K562 (cell line): ENCODE data around the gene KIAA2012. TPM values are rescaled to one million over a fixed set of nuclear protein-coding genes. Genes with fewer than 3 reads are reported as not detected.

Experiments
- BMI1 ChIP-seq: fragments of 150-350 bp; IDR thresholded peaks from 2 replicates; pipeline ENCODE4 v1.6.1; 2014; ENCODE audit warnings: low read length
- C11orf30 ChIP-seq: fragments of 450-650 bp; IDR thresholded peaks from 2 replicates; pipeline ENCODE4 v1.6.1; 2016; ENCODE audit warnings: low read depth, mild to moderate bottlenecking
- EHMT2 ChIP-seq: fragments of 450-650 bp; IDR thresholded peaks from 2 replicates; pipeline ENCODE4 v1.6.1; 2018; ENCODE audit warnings: antibody characterized with exemption
- FOSL1 ChIP-seq: fragments of 200-800 bp; sonication (Bioruptor generic); conservative IDR thresholded peaks from 2 replicates; pipeline ENCODE4 v1.6.1; 2016; ENCODE audit warnings: missing genetic modification characterization, missing compliant biosample characterization
- HDGF ChIP-seq: fragments of 450-650 bp; IDR thresholded peaks from 2 replicates; pipeline ENCODE4 v1.6.1; 2016
- KDM5B ChIP-seq: fragments of 200-600 bp; sonication (generic); IDR thresholded peaks from 2 replicates; pipeline ENCODE4 v1.6.1; 2012; ENCODE audit warnings: low read depth, mild to moderate bottlenecking, moderate library complexity, low read length, control low read depth, inconsistent platforms; ENCODE audit not compliant: insufficient replicate concordance
- MECOM ChIP-seq: fragments of 250-450 bp; sonication (Bioruptor Pico); IDR thresholded peaks from 2 replicates; pipeline ENCODE4 v1.8.0; 2022; ENCODE audit warnings: inconsistent platforms
- MED1 ChIP-seq: sonication (generic); formaldehyde crosslinking; IDR thresholded peaks from 2 replicates; pipeline ENCODE4 v1.8.1; 2023; ENCODE audit warnings: missing genetic modification reagents, borderline replicate concordance
- NR4A1 ChIP-seq, 2 experiments: fragments of 250-450 bp in 1 of 2; fragments of 450-650 bp in 1 of 2; sonication (Bioruptor Pico) in 1 of 2; IDR thresholded peaks; 2 replicates each; pipeline versions ENCODE4 v1.4.0 to v1.6.1; 2016 to 2020; ENCODE audit warnings: mild to moderate bottlenecking in 2 of 2, missing compliant biosample characterization in 1 of 2, missing genetic modification characterization in 1 of 2, moderate library complexity in 1 of 2
- POLR2AphosphoS2 ChIP-seq: IDR thresholded peaks from 2 replicates; pipeline ENCODE4 v1.6.1; 2012; ENCODE audit warnings: low read length, improper control_type of control experiment
- PRPF4 ChIP-seq: fragments of 200-400 bp; formaldehyde crosslinking; IDR thresholded peaks from one replicate; pipeline ENCODE4 v1.6.1; 2017; ENCODE audit warnings: low read length, low read depth, mild to moderate bottlenecking; ENCODE audit not compliant: insufficient read depth, poor library complexity, severe bottlenecking
- SMARCA5 ChIP-seq: fragments of 450-650 bp; IDR thresholded peaks from 2 replicates; pipeline ENCODE4 v1.6.1; 2016
- SMC3 ChIP-seq: conservative IDR thresholded peaks from 2 replicates; pipeline ENCODE4 v1.6.1; 2011; ENCODE audit warnings: low read depth, low read length, improper control_type of control experiment; ENCODE audit not compliant: insufficient read depth
- STAG1 ChIP-seq: sonication (generic); formaldehyde crosslinking; IDR thresholded peaks from 2 replicates; pipeline ENCODE4 v1.5.0; 2020; ENCODE audit warnings: missing genetic modification reagents, borderline replicate concordance
- YBX1 ChIP-seq: fragments of 450-650 bp; IDR thresholded peaks from 2 replicates; pipeline ENCODE4 v1.7.1; 2016; ENCODE audit warnings: mild to moderate bottlenecking
- ZNF717 ChIP-seq: fragments of 250-450 bp; sonication (Bioruptor Pico); IDR thresholded peaks from 2 replicates; pipeline ENCODE4 v1.5.0; 2021
- ZNF79 ChIP-seq: fragments of 250-450 bp; sonication (Bioruptor Pico); IDR thresholded peaks from 2 replicates; pipeline ENCODE4 v1.4.0; 2020; ENCODE audit warnings: low read depth, mild to moderate bottlenecking, moderate library complexity
- ZSCAN29 ChIP-seq: fragments of 450-650 bp; IDR thresholded peaks from 2 replicates; pipeline ENCODE4 v1.6.1; 2017
- ZSCAN32 ChIP-seq: fragments of 450-650 bp; formaldehyde crosslinking; IDR thresholded peaks from 2 replicates; pipeline ENCODE4 v1.4.0; 2020; ENCODE audit warnings: mild to moderate bottlenecking, moderate library complexity
- polyA plus RNA-seq, 8 experiments: library from polyadenylated mRNA; depleted of rRNA in 4 of 8; stranded (reverse) in 5 of 8; unstranded in 3 of 8; fragments of >200 nt; fragmentation: Nextera tagmentation in 2 of 8; fragmentation: Illumina TruSeq in 1 of 8; extraction: Ambion mirVana in 2 of 8; extraction: Trizol in 1 of 8; gene quantifications; 2 replicates each; pipeline versions ENCODE4 v1.2.1 to v1.2.3, GENCODE V29; 2011 to 2014; ENCODE audit warnings: inconsistent platforms in 1 of 8, missing spikeins in 1 of 8
- total RNA-seq, 7 experiments: library from RNA; depleted of rRNA in 6 of 7; stranded (reverse); fragments of >200 nt in 6 of 7; fragmentation: Illumina TruSeq in 2 of 7; extraction: Trizol in 2 of 7; gene quantifications; 2 replicates each; pipeline versions ENCODE4 v1.2.1 to v1.2.3, GENCODE V29; 2011 to 2021; ENCODE audit warnings: low replicate concordance in 1 of 7
- TF ChIP-seq, protein P1 (sequence below), 2 experiments: fragments of 450-650 bp; conservative IDR thresholded peaks; 2 replicates each; pipeline ENCODE4 v1.6.1; 2017; ENCODE audit warnings: mild to moderate bottlenecking in 2 of 2, moderate library complexity in 2 of 2
- TF ChIP-seq, protein P2 (sequence below), 2 experiments: fragments of 150-350 bp in 1 of 2; IDR thresholded peaks; 2 replicates each; pipeline ENCODE4 v1.6.1; 2012 to 2016; ENCODE audit warnings: low read depth in 2 of 2, low read length in 2 of 2, mild to moderate bottlenecking in 1 of 2, moderate library complexity in 1 of 2

Gene KIAA2012
- total and polyA plus RNA-seq, 9 of the 15 experiments (the other 6 are each of a cell fraction or from before 2014, with no cell fraction given) = not detected

DNA sequence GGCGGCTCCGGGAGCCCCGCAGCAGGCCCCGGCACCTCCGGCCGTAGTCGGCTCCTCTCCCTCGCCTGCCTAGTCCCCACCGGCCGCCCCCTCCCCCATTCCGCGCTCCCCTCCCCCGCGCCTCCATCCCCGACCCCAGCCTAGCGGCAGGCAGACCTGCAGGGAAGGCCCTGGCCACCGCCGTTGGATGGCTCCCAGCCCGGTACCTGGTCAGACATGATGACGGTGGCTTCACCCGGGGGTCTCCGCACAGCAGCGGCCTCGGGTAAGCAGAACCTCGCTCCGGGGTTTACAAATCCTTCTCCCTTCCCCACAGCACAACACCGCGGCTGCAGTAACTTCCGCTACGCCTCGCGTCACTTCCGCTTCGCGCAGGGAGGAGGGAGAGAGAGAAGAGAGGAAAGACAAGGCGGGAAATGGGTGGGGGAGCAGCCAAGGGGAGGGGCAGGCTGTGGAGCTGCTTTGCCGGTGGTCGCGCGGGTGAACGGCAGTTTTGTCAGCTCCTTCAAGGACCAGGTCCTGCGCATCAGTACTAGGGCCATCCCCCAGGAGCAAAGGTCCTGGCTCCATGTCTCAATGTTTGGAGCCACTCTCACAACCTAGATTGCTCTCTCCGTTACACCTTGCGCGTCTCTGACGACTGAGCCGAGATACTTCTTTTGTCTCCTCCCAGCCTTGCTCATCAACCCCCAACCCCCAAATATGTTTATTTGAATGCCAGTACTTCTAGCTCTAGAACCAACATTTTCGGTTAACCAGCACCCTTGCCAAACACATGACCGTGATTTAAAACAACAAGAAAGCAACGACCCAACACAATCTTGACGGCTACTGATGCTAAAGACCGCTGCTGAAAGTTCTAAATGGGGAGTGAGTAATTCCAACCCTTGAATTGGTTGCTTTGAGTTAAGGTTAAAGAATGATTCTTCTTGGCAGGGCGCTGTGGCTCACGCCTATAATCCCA is 165.5 kb downstream of the KIAA2012 start, which contains the start of gene SUMO1 (continued):
- TF ChIP-seq, protein P1, sequence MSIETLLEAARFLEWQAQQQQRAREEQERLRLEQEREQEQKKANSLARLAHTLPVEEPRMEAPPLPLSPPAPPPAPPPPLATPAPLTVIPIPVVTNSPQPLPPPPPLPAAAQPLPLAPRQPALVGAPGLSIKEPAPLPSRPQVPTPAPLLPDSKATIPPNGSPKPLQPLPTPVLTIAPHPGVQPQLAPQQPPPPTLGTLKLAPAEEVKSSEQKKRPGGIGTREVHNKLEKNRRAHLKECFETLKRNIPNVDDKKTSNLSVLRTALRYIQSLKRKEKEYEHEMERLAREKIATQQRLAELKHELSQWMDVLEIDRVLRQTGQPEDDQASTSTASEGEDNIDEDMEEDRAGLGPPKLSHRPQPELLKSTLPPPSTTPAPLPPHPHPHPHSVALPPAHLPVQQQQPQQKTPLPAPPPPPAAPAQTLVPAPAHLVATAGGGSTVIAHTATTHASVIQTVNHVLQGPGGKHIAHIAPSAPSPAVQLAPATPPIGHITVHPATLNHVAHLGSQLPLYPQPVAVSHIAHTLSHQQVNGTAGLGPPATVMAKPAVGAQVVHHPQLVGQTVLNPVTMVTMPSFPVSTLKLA (conservative IDR thresholded peaks at IDR 0.05) = peak; percentile 30 to 51; a peak in 2 of 4 replicates
- TF ChIP-seq POLR2AphosphoS2 (no peak), YBX1 (no peak), SMARCA5 (no peak), ZSCAN29 (no peak), FOSL1 (tag) (no peak), MED1 (no peak), ZNF717 (CRISPR knock-in tag) (no peak), STAG1 (CRISPR knock-in tag) (no peak), MECOM (CRISPR knock-in tag) (no peak), EHMT2 (0 out of 2 replicates have a peak, but pooled peaks have one; percentile 17), BMI1 (no peak), KDM5B (peak; percentile 33), PRPF4 (no peak), ZNF79 (CRISPR knock-in tag) (no peak), C11orf30 (no peak), HDGF (no peak), SMC3 (no peak), NR4A1 (CRISPR knock-in tag; IDR thresholded peaks at IDR 0.05) (no peak), NR4A1 (tag; IDR thresholded peaks at IDR 0.05) (no peak), ZSCAN32 (CRISPR knock-in tag) (no peak)
- TF ChIP-seq, protein P2, sequence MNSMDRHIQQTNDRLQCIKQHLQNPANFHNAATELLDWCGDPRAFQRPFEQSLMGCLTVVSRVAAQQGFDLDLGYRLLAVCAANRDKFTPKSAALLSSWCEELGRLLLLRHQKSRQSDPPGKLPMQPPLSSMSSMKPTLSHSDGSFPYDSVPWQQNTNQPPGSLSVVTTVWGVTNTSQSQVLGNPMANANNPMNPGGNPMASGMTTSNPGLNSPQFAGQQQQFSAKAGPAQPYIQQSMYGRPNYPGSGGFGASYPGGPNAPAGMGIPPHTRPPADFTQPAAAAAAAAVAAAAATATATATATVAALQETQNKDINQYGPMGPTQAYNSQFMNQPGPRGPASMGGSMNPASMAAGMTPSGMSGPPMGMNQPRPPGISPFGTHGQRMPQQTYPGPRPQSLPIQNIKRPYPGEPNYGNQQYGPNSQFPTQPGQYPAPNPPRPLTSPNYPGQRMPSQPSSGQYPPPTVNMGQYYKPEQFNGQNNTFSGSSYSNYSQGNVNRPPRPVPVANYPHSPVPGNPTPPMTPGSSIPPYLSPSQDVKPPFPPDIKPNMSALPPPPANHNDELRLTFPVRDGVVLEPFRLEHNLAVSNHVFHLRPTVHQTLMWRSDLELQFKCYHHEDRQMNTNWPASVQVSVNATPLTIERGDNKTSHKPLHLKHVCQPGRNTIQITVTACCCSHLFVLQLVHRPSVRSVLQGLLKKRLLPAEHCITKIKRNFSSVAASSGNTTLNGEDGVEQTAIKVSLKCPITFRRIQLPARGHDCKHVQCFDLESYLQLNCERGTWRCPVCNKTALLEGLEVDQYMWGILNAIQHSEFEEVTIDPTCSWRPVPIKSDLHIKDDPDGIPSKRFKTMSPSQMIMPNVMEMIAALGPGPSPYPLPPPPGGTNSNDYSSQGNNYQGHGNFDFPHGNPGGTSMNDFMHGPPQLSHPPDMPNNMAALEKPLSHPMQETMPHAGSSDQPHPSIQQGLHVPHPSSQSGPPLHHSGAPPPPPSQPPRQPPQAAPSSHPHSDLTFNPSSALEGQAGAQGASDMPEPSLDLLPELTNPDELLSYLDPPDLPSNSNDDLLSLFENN (IDR thresholded peaks at IDR 0.05; ENCODE audit: low read depth in 2 of 2, low read length in 2 of 2) = no peak
